Adrenal gland (tissue), 5 donors: Measurements from ENCODE around the gene EXTL1.

Experiments used
- CTCF ChIP-seq, 6 experiments: fragments of 450-650 bp in 4 of 6; fragments of 200-600 bp in 2 of 6; sonication (generic) in 1 of 6; IDR thresholded peaks; 1 replicate in 5 of 6; 2 replicates in 1 of 6; pipeline versions ENCODE4 v1.5.1 to v1.8.0; 2016 to 2021; ENCODE audit warnings: antibody characterized with exemption in 6 of 6, mild to moderate bottlenecking in 2 of 6, moderate library complexity in 1 of 6
- POLR2A ChIP-seq, 2 donors: fragments of 450-650 bp; IDR thresholded peaks; one replicate each; pipeline ENCODE4 v1.6.1; 2017; ENCODE audit warnings: antibody characterized with exemption in 2 of 2, mild to moderate bottlenecking in 2 of 2, moderate library complexity in 1 of 2
- donor health status: DM: no; HTN: no; CAD: no.

GRCh38 chr1:26029864-26030481, 8.4 kb downstream of the EXTL1 start:
- no peak for TF ChIP-seq POLR2A (IDR thresholded peaks at IDR 0.05)
- TF ChIP-seq CTCF (IDR thresholded peaks at IDR 0.05) = no peak
